GM23338 (cell line): ENCODE measurements around the gene RIMS3.

Source experiments
- CTCF ChIP-seq, 2 experiments: fragments of 200-600 bp in 1 of 2; sonication (generic) in 1 of 2; conservative IDR thresholded peaks; 2 replicates each; pipeline versions ENCODE4 v1.5.1 to v1.6.1; 2016 to 2017; ENCODE audit warnings: antibody characterized with exemption in 2 of 2, low read depth in 2 of 2, mild to moderate bottlenecking in 2 of 2, moderate library complexity in 1 of 2
- EZH2 ChIP-seq: fragments of 200-600 bp; sonication (generic); IDR thresholded peaks from one replicate; pipeline ENCODE4 v1.8.0; 2017; ENCODE audit warnings: antibody characterized with exemption, mild to moderate bottlenecking, low read depth; ENCODE audit not compliant: unreplicated experiment
- EZH2phosphoT487 ChIP-seq: fragments of 200-600 bp; sonication (generic); IDR thresholded peaks from one replicate; pipeline ENCODE4 v1.8.1; 2018; ENCODE audit warnings: antibody characterized with exemption; ENCODE audit not compliant: unreplicated experiment
- POLR2AphosphoS5 ChIP-seq: IDR thresholded peaks from 2 replicates; pipeline ENCODE4 v1.6.1; 2016; ENCODE audit warnings: antibody characterized with exemption, low read depth
- REST ChIP-seq: IDR thresholded peaks from one replicate; pipeline ENCODE4 v1.6.1; 2018; ENCODE audit warnings: antibody characterized with exemption; ENCODE audit not compliant: unreplicated experiment
- ZNF331 ChIP-seq: fragments of 250-450 bp; sonication (Bioruptor Pico); IDR thresholded peaks from 2 replicates; pipeline ENCODE4 v1.5.0; 2020; ENCODE audit warnings: low read depth, mild to moderate bottlenecking, moderate library complexity
- TF ChIP-seq, protein P1 (sequence below): fragments of 250-450 bp; sonication (Bioruptor Pico); IDR thresholded peaks from 2 replicates; pipeline ENCODE4 v1.5.0; 2020; ENCODE audit warnings: mild to moderate bottlenecking, moderate library complexity

DNA sequence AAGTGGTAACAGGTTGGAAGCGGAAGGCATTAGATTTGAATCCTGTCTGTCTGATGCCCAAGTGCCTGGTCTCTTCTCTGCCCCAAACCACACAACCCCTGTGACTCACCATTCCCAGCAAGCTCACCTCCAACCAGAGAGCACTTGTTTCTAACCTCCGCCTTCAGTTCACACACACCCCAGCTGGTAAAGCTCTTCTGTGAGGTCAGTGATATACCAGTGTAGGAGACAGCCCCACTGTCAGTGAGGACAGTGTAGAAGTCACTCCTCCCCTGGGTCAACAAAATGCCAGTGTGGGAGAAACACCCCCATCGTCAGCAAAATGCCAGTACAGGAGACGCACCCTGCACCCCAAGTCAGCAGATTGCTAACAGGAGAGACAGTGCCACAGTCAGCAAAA, 2.6 kb downstream of the RIMS3 start:
- TF ChIP-seq CTCF (conservative IDR thresholded peaks at IDR 0.05; ENCODE audit: low read depth in 2 of 2), result no peak
- no peak for TF ChIP-seq POLR2AphosphoS5
- TF ChIP-seq REST, result no peak
- no peak for TF ChIP-seq EZH2
- TF ChIP-seq EZH2phosphoT487, result no peak
- no peak for TF ChIP-seq ZNF331
- TF ChIP-seq, protein P1, sequence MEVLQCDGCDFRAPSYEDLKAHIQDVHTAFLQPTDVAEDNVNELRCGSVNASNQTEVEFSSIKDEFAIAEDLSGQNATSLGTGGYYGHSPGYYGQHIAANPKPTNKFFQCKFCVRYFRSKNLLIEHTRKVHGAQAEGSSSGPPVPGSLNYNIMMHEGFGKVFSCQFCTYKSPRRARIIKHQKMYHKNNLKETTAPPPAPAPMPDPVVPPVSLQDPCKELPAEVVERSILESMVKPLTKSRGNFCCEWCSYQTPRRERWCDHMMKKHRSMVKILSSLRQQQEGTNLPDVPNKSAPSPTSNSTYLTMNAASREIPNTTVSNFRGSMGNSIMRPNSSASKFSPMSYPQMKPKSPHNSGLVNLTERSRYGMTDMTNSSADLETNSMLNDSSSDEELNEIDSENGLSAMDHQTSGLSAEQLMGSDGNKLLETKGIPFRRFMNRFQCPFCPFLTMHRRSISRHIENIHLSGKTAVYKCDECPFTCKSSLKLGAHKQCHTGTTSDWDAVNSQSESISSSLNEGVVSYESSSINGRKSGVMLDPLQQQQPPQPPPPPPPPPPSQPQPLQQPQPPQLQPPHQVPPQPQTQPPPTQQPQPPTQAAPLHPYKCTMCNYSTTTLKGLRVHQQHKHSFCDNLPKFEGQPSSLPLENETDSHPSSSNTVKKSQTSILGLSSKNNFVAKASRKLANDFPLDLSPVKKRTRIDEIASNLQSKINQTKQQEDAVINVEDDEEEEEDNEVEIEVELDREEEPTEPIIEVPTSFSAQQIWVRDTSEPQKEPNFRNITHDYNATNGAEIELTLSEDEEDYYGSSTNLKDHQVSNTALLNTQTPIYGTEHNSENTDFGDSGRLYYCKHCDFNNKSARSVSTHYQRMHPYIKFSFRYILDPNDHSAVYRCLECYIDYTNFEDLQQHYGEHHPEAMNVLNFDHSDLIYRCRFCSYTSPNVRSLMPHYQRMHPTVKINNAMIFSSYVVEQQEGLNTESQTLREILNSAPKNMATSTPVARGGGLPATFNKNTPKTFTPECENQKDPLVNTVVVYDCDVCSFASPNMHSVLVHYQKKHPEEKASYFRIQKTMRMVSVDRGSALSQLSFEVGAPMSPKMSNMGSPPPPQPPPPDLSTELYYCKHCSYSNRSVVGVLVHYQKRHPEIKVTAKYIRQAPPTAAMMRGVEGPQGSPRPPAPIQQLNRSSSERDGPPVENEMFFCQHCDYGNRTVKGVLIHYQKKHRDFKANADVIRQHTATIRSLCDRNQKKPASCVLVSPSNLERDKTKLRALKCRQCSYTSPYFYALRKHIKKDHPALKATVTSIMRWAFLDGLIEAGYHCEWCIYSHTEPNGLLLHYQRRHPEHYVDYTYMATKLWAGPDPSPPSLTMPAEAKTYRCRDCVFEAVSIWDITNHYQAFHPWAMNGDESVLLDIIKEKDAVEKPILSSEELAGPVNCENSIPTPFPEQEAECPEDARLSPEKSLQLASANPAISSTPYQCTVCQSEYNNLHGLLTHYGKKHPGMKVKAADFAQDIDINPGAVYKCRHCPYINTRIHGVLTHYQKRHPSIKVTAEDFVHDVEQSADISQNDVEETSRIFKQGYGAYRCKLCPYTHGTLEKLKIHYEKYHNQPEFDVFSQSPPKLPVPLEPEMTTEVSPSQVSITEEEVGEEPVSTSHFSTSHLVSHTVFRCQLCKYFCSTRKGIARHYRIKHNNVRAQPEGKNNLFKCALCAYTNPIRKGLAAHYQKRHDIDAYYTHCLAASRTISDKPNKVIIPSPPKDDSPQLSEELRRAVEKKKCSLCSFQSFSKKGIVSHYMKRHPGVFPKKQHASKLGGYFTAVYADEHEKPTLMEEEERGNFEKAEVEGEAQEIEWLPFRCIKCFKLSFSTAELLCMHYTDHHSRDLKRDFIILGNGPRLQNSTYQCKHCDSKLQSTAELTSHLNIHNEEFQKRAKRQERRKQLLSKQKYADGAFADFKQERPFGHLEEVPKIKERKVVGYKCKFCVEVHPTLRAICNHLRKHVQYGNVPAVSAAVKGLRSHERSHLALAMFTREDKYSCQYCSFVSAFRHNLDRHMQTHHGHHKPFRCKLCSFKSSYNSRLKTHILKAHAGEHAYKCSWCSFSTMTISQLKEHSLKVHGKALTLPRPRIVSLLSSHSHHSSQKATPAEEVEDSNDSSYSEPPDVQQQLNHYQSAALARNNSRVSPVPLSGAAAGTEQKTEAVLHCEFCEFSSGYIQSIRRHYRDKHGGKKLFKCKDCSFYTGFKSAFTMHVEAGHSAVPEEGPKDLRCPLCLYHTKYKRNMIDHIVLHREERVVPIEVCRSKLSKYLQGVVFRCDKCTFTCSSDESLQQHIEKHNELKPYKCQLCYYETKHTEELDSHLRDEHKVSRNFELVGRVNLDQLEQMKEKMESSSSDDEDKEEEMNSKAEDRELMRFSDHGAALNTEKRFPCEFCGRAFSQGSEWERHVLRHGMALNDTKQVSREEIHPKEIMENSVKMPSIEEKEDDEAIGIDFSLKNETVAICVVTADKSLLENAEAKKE, result no peak
